IPS DF 6.9 (cell line): Measurements from ENCODE around the gene ZNF490.

Experiments
- DNase-seq: peaks from one replicate; pipeline ENCODE4 v3.0.0-alpha.2; 2013; ENCODE audit warnings: low read depth, low spot score
- H3K27ac ChIP-seq: one replicate; pipeline ENCODE4 v1.5.1; 2013; ENCODE audit warnings: low read length, control low read depth
- H3K27me3 ChIP-seq: 2 replicates; pipeline ENCODE4 v1.6.1; 2013; ENCODE audit warnings: mild to moderate bottlenecking, low read length; ENCODE audit not compliant: control insufficient read depth, insufficient read depth
- H3K36me3 ChIP-seq: 2 replicates; pipeline ENCODE4 v1.6.1; 2013; ENCODE audit warnings: low read length; ENCODE audit not compliant: control insufficient read depth, insufficient read depth
- H3K4me1 ChIP-seq: 2 replicates; pipeline ENCODE4 v1.6.1; 2013; ENCODE audit warnings: low read length; ENCODE audit not compliant: control insufficient read depth, insufficient read depth
- H3K4me3 ChIP-seq: 2 replicates; pipeline ENCODE4 v1.5.1; 2013; ENCODE audit warnings: mild to moderate bottlenecking, low read length
- H3K9me3 ChIP-seq: 2 replicates; pipeline ENCODE4 v1.6.1; 2013; ENCODE audit warnings: low read length, inconsistent platforms; ENCODE audit not compliant: control insufficient read depth, insufficient read depth
- WGBS: extraction: QIAGEN DNeasy Blood & Tissue Kit; methylation state at CpG from one replicate; pipeline ENCODE4 v1.1.7; 2013; ENCODE audit warnings: mixed read lengths, missing lambda C conversion rate; ENCODE audit not compliant: insufficient read length, insufficient coverage; 5-methylcytosine and 5-hydroxymethylcytosine counted together

ZNF490 gene

GRCh38 chr19:12610540-12611360, at the start of gene ZNF490, which contains the start of gene ZNF791:
ZNF490 (minus strand) TSS chr19:12610813; CDS start chr19:12610680, 133 bp downstream.
ZNF791 (plus strand) TSS chr19:12610920; CDS start chr19:12611080, 160 bp downstream.
- Histone ChIP-seq H3K27ac (no peak within 1 kb of the TSS), H3K4me3 (peak within 1 kb of the TSS; percentile 68), H3K9me3 (no peaks in the 10 kb centered on the region), H3K27me3 (no peaks in the 10 kb centered on the region), H3K4me1 (no peaks in the 10 kb centered on the region), H3K36me3 (no peaks in the 10 kb centered on the region; the same call in 1 of the 2 replicates)
- no CpG with 5 or more reads among the region's 61 CpGs for WGBS
- DNase-seq: peak; percentile 97

- DNase-seq: no peak
- no peak overlapping the region for H3K27ac ChIP-seq
- H3K27me3 ChIP-seq: no peaks in the 10 kb centered on the region
- no peaks in the 10 kb centered on the region for H3K9me3 ChIP-seq
- H3K4me1 ChIP-seq: no peaks in the 10 kb centered on the region
- no peak overlapping the region for H3K4me3 ChIP-seq
- WGBS: no CpG with 5 or more reads among the region's 22 CpGs
- H3K36me3 ChIP-seq: peaks cover 8% of the 10 kb centered on the region; the same call in 1 of the 2 replicates
These were observed 47.4 kb upstream of the ZNF490 start for GRCh38 chr19:12657966-12658365.

GRCh38 chr19:12656899-12657571, 46.4 kb upstream of the ZNF490 start:
- no CpG with 5 or more reads among the region's 50 CpGs for WGBS

GRCh38 chr19:12655546-12655945, 44.9 kb upstream of the ZNF490 start:
- Histone ChIP-seq H3K4me1 (no peaks in the 10 kb centered on the region), H3K36me3 (peaks cover 2% of the 10 kb centered on the region; the same call in 1 of the 2 replicates), H3K27ac (no peak overlapping the region), H3K4me3 (no peak overlapping the region), H3K9me3 (no peaks in the 10 kb centered on the region), H3K27me3 (no peaks in the 10 kb centered on the region)
- DNase-seq: no peak
- WGBS: no CpG with 5 or more reads among the region's 8 CpGs

More at GRCh38 chr19:12656899-12657571, 46.4 kb upstream of the ZNF490 start:
- Histone ChIP-seq H3K36me3 (peaks cover 8% of the 10 kb centered on the region; the same call in 1 of the 2 replicates), H3K9me3 (no peaks in the 10 kb centered on the region), H3K27me3 (no peaks in the 10 kb centered on the region), H3K4me3 (no peak overlapping the region), H3K27ac (no peak overlapping the region), H3K4me1 (no peaks in the 10 kb centered on the region)
- no peak for DNase-seq

- no peak overlapping the region for H3K27ac ChIP-seq
These were observed 41.6 kb upstream of the ZNF490 start for GRCh38 chr19:12652219-12652618.

DNA sequence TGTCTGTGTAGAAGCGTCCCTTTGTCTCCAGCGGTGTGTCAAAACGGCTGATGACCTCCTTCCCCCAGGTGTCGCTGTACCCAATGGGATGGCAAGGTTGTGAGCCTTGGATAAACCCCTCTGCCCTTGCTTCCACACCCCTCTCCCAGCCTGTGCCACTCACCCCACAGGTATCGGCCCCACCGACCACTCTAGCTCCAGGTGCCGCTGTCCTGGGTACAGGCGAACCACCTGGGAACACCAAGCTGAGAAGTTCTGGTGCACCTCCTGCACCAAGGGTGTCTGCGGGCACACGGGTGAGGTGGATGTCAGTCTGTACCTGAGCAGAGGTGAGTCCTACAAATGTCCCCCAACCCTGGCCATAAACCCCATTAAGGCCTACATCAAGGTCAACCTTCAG, 39.3 kb upstream of the ZNF490 start:
- no peaks in the 10 kb centered on the region for H3K9me3 ChIP-seq
- no peak for DNase-seq
- H3K27me3 ChIP-seq: no peaks in the 10 kb centered on the region
- H3K36me3 ChIP-seq: no peaks in the 10 kb centered on the region
- no peak overlapping the region for H3K27ac ChIP-seq
- no CpG with 5 or more reads among the region's 10 CpGs for WGBS
- no peaks in the 10 kb centered on the region for H3K4me1 ChIP-seq
- H3K4me3 ChIP-seq: no peak overlapping the region

More at GRCh38 chr19:12652219-12652618, 41.6 kb upstream of the ZNF490 start:
- DNase-seq: no peak
- H3K4me3 ChIP-seq: no peak overlapping the region
- no peaks in the 10 kb centered on the region for H3K27me3 ChIP-seq
- peaks cover 2% of the 10 kb centered on the region; the same call in 1 of the 2 replicates for H3K36me3 ChIP-seq
- WGBS: no CpG with 5 or more reads among the region's 6 CpGs
- H3K9me3 ChIP-seq: no peaks in the 10 kb centered on the region
- no peaks in the 10 kb centered on the region for H3K4me1 ChIP-seq

DNA sequence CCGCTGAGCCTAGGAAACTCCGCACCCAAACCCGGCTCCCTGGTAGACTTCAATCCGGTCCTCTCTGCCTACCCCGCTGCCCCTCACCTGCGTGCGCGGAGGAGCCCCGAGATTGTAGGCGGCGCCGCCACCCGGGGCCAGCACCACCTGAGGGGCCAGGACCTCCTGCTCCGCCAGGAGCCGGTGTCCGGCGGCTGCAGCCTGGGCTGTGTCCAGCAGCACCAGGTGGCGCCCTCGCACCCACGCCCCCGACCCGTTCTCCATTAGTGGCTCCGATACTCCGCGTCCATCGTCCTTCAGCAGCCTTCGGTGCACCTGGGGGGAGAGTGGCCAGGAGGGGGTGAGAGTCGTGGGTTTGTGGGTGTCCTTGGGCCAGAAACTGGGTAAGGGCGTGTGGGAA, 37.5 kb upstream of the ZNF490 start:
- 100% methylated on average over 1 of the region's 29 CpGs for WGBS
- no peaks in the 10 kb centered on the region for H3K36me3 ChIP-seq
- DNase-seq: no peak

GRCh38 chr19:12647490-12648071, 37.0 kb upstream of the ZNF490 start:
- Histone ChIP-seq H3K27me3 (no peaks in the 10 kb centered on the region), H3K36me3 (no peaks in the 10 kb centered on the region), H3K4me3 (no peak overlapping the region), H3K4me1 (no peaks in the 10 kb centered on the region), H3K27ac (no peak overlapping the region), H3K9me3 (no peaks in the 10 kb centered on the region)
- WGBS: no CpG with 5 or more reads among the region's 31 CpGs
- no peak for DNase-seq

More for the DNA sequence above, 37.5 kb upstream of the ZNF490 start:
- H3K27ac ChIP-seq: no peak overlapping the region
- no peaks in the 10 kb centered on the region for H3K9me3 ChIP-seq
- no peak overlapping the region for H3K4me3 ChIP-seq
- H3K4me1 ChIP-seq: no peaks in the 10 kb centered on the region
- H3K27me3 ChIP-seq: no peaks in the 10 kb centered on the region

DNA sequence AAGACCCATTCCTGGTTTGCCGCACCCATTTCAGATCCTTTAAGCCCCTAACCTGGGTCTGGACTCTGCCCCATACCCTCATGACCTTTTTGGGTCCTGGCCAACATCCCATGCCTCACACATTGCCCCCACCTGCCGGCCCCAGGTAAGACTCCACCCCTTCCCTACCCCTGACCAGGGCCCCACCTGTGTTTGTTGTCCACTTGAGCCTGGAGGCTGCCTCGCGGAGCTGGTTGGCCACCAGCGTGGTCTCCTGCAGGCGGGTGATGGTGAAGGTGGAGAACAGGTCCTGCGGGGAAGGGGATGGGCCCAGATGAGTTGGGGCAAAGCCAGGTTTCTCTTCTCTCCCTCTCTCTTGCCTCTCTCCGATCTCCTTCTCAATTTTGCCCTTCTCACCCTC, 36.4 kb upstream of the ZNF490 start:
- DNase-seq: no peak
- H3K4me3 ChIP-seq: no peak overlapping the region
- no CpG with 5 or more reads among the region's 8 CpGs for WGBS

GRCh38 chr19:12646551-12646950, 35.9 kb upstream of the ZNF490 start:
- Histone ChIP-seq H3K27ac (no peak overlapping the region), H3K4me1 (no peaks in the 10 kb centered on the region), H3K27me3 (no peaks in the 10 kb centered on the region; the same call in 1 of the 2 replicates), H3K36me3 (no peaks in the 10 kb centered on the region), H3K4me3 (no peak overlapping the region), H3K9me3 (no peaks in the 10 kb centered on the region)
- DNase-seq: no peak
- WGBS: no CpG with 5 or more reads among the region's 10 CpGs

More for the DNA sequence above, 36.4 kb upstream of the ZNF490 start:
- Histone ChIP-seq H3K27ac (no peak overlapping the region), H3K27me3 (no peaks in the 10 kb centered on the region), H3K4me1 (no peaks in the 10 kb centered on the region), H3K9me3 (no peaks in the 10 kb centered on the region), H3K36me3 (no peaks in the 10 kb centered on the region)
